HG03565 (cell line): ENCODE measurements around the gene MTF1.
"Not testable (repeated sequence)": the region's sequence is repeated elsewhere in the genome, so short reads cannot be mapped to it uniquely, and the experiment has no call there.

Experiments used
- ATAC-seq: cut with Tn5 transposase; IDR thresholded peaks from one replicate; pipeline ENCODE4 v1.9.1; 2021; ENCODE audit warnings: mild to moderate bottlenecking, moderate library complexity; ENCODE audit not compliant: unreplicated experiment

The MTF1 gene

DNA sequence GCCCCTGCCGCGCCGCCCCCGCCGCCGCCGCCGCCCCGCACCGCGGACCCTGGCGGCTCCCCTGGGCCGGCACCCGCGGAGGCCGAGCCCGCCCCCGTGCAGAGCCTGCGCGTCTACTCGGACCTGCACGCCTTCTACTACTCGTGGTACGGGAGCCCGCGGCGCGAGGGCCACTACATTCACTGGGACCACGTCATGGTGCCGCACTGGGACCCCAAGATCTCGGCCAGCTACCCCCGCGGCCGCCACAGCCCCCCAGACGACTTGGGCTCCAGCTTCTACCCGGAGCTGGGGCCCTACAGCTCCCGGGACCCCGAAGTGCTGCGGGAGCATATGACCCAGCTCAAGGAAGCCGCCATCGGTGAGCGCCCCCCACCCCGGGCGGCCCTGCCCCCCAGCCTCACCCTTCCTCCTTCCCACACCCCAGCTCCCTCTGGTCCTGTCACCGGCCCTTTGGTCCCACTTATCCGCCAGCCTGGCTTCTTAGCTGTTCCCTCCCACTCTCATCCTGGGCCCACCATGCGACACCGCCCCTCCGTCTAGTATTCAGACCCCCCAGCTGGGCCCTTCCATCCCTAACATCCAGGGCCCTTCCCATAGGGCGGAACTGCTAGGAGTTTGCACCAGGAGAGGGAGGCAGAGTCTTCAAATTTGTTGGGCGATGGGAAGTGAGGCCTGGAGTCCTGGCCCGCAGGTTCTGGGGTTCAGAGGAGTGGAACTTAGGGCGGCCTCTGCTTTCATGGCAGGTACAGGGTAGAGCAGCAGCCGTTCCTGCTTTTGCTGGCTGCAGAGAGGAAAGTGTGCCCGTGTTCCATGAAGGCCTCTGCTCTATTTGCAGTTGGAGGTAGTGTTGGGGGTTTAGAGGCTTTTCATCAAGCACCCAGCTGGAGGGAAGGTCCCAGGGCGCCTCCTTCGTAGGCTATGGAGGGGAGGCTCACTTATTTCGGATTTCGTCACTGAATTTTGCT, 64.7 kb downstream of the MTF1 start:
- no peak for ATAC-seq

DNA sequence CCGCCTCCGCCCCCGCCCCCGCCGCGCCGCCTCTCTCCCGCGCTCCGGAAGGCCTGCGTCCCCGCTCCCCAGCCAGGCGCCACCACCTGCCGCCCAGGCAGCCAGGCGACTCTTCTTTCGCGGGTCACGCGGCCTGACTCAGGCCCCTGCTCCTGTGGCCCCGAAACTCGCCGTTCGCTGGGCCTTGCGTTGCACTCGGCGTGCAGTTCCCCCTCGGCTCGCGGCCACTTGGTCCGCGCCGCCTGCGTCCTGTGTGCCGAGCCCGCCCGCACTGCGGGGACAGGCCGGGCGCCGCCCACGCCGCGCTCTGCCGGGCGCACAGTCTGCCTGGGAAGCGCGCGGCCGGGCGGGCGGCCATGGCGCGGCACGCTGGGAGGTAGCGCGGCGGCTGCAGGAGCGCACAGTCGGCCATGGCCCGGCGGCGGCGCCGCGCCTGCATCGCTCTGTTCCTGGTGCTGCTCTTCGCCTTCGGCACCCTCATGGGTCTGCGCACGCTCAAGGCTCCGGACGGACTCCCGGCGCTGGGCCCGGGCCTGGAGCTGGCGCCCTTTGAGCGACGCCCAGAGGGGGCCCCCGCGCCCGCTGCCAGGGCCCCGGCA, 65.5 kb downstream of the MTF1 start, which contains the start of gene MANEAL:
Gene MANEAL (plus strand): TSS at position 75 of the 599 bp plus-strand sequence. CDS start 336 bp downstream, at position 411.
- ATAC-seq = no peak

DNA sequence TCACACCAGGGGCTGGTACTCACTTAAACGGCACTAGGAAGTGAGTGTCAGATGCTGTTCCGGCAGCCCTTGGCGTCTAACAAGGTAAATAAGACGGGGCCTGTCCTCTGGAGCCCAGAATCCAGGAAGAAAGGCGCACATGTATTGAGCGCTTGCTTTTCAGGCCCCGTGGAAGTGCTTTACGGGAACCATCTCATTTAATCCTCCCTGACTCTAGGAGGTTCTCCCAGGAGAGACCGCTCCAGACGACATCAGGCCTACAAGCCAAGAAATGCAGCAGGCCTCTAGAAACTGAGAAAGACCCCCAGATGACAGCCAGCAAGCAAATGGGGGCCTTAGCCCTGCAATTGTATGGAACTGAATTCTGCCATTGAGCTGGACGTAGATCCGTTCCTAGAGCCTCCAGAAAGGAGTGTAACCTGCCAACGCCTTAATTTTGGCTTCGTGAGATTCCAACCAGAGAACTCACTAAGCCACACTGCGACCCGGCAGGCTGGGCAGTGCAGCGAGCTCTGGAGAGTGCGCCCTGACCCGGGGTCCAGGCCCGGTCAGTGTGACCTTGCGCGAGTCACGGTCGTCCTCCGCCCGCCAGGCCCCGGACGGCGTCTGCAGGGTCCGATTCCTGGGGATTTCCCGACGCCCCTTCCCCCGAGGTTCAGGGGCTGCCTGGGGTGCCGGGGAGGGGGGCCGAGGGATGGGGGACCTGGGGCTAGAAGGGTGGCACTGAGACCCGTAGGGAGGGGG, 66.3 kb downstream of the MTF1 start:
- ATAC-seq = no peak

DNA sequence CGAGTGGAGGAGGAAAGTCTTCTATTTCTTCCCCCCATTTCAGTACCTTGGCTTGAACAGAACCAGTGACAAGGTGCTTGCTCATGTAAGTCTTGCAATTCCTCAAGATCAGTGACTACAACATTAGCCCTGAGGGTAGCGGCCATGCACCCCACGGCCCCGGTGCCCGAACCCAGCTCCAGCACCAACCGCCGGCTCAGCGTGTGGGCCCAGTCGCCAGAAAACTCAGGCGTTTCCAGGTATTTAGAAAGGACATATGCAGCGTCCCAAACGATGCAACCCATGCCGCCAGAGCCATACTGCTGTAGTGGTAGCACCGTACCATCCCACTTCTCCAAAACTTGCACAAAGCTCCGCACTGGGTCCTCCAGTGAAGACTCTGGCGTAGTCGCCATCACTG, 76.9 kb downstream of the MTF1 start:
- ATAC-seq = no peak

DNA sequence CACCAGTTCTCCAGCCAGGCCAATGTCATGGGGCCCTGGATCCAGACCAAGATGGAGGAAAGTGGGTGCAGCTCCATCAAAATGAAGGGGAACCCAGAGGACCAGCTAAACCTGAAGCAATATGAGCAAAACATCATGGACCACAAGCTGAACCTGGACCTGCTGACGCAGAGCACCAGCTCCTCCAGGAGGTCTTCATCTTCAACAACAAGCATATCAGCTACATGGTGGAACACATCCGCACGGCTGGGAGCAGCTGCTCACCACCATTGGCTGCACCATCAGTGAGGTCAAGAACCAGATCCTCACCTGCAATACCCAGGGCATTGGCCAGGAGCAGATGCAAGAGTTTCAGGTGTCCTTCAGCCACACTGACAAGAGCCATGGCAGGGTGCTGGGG, 80.7 kb downstream of the MTF1 start:
- ATAC-seq = no peak

DNA sequence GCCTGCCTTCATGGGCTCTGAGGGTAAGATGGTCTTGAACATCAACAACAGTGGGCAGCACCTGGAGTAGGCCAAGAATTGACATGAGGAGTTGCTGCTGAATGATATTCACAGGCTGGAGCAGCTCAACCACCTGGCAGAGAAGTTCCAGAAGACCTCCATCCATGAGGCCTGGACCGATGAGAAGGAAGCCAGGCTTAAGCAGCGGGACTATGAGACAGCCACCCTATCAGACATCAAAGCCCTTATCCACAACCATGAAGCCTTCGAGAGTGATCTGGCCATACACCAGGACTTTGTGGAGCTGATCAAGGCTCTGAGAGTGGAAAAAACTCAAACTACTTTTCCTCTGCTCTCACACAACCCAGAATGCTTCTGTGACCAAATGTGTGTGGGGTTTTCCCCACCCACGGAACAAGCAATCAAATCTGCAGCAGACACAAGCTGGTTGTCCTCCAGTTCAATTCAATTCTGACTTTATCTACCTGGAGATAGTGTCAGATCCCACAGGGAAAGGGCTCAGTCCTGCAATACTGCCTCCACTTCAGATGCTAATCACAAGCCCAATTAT, 82.4 kb downstream of the MTF1 start:
- ATAC-seq = no peak

DNA sequence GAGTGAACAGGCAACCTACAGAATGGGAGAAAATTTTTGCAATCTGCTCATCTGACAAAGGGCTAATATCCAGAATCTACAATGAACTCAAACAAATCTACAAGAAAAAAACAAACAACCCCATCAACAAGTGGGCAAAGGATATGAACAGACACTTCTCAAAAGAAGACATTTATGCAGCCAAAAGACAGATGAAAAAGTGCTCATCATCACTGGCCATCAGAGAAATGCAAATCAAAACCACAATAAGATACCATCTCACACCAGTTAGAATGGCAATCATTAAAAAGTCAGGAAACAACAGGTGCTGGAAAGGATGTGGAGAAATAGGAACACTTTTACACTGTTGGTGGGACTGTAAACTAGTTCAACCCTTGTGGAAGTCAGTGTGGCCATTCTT, 88.0 kb downstream of the MTF1 start:
- not testable (repeated sequence) for ATAC-seq

DNA sequence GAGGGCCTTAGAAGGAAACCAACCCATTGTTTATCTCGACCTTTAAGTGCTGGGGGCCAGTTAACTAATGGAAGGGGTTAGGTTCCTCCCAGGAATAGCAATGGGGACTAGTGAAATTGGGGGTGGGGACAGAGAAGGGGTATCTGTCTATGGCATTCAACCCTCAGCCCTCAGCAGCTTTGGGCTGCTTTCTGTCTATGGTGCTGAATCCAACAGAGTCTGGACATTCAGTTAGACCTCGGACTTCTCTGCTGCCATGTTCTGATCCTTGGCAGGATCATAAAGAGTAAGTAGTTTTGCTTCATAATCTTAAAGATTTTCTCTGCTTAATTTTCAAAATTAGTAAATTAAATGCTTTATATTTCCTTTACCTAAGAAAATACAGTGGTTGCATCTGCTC, 91.9 kb downstream of the MTF1 start:
- ATAC-seq = no peak

DNA sequence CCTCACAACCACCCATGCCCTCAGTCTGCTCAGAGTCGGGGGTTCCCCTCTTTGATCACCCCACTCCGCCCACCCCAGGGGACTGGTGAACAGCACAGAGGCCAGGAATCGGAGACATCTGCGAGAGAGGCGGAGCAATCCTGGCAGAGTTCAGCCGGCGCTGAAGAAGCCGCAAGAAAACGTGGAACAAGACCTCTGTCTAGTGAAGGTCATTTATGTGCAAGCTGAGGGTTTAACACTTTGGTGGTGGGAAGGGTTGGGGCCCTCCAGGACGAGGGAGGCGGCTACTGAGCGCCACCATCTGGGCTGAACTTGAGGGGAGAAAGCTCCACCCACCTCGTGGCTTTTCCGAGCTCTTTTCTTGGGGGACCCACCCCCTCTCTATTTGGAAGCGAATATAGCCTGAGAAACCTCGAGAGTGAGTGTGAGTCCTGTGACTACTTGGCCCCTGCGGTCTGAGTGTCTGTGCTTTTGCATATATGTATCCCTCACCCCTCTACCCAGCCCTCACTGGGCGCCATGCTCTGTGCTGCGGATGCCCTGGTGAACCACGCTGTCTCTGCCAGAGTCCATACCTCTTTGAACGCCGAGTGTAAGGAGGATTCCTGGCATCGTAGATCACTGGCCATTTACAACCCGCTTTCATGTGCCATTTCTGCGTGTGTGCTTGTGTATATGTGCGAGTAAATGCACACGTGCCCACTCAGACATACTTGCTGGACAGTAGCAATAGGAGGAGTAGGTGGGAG, 93.3 kb downstream of the MTF1 start:
- ATAC-seq = no peak

DNA sequence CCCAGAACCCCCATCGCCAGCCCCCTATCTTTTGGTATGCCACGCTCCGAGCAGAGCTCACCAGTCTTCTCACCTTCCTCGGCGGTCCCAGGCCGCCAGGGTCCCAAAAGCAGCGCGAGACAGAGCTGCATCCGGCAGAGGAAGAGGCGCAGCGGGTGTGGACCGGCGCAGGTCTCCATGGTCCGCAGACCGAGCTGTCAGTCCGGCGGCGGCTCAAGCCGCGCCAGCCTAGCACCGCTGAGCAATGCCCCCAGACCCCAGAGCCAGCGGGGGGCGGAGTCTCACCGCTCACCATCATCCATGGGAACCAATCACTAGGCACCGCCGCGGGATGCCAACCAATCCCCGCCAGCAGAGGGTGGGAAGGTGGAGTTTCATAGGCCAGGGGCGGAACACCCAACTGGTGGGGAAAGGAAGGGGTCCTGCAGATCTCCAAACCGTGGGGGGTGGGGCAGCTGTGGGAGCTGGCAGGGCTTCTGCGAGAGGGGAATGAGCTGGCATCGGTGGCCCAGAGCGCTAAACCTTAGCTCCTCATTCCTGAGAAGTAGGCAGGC, 94.4 kb downstream of the MTF1 start, which contains the start of gene EPHA10:
Gene EPHA10 (minus strand): TSS at position 233 of the 554 bp plus-strand sequence. CDS start 54 bp downstream, at position 179.
- no peak for ATAC-seq

DNA sequence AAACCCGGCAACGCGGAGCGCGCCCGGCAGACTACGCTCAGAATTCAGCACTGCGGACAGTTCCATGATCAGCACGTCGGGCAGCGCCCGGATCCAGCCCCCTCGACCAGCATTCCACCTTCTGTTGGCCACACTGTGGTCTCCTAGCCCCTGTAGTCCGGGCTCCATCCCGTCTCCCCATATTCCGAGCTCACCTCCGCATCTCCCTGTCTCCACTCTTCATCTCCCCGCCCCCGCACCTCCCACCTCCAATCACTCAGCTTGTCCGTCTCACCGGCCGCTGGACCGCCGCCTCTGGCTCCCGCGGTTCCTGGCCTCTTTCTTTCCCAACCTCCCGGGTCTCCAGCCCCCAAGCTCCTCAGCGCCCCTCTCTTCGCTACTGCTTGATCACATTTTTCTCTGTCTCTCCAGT, 95.0 kb downstream of the MTF1 start:
- ATAC-seq = no peak

DNA sequence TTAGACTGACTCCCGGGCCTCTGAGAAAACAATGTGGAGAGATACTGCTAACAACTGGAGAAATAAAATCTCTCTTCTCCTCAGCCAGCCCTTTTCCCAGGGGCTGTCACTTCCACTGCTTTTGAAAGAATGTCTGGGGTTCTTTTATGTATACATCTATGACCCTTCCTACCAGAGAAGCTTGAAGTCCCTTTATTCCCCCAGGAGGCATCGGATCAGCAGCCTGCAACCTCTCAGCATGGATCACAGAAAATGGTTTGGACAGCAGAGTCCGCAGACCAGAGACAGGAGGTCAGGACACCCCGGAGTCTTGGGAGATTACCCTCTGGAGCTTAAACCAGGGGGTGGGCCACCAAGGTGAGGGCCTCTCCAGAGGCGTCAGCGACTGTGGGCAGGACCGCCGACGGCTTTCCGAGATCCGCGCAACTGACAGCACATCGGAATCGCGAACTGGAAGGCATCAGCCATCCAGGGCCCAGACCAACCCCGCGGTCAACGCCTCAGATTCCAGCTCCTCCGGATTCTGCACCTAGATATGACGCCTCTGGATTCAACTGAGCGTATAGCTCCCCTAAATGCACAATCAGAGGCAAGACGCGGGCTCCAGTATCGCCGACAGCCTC, 95.5 kb downstream of the MTF1 start:
- no peak for ATAC-seq

DNA sequence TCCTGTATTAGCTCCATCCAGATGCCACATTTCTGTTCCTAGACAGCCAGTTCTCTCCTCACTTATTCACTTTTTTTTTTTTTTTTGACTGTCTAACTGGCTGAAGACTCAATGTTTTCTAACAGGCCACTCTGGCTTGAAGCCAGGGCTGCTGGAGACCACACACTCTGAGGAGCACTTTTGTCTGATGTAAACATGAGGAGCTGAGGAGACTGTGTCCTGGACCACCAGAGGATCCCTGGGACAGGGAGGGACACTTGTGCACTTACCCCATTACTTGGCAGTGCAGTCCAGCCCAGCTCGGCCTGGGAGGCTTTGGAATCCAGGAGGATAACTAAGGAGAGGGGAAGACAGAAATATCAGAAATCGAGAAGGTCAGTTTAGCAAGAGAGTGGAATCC, 96.9 kb downstream of the MTF1 start:
- no peak for ATAC-seq

DNA sequence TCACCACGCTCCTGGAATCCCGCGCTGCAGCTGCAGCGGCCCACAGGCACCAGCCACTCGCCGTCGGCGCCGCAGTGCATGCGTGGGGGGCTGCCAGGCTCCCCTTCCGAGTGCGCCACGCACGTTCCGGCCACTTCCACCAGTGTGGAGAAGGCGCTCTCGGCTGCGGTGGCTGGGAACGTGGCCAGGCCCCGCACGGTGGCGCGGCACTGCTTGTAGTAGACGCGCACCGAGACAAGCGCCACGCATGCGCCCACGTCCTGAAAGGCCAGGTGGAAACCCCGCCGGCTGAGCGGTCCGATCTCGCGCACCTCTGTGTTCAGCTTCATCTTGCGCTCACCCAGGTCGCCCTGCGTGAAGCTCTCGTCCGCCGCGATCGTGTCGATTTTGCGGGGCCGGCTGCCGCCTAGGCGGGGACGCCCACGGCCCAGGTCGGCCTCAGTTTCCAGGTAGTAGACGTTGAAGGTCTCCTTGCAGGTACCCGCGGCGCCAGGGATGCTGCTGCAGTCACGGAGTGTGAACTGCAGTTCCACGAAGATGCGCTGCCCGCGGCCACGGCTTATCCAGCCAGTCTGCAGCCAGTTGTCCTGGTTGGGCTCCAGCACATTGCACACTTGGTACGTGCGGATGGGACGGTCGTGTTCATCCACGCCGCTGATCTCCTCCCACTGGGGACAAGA, 97.8 kb downstream of the MTF1 start:
- no peak for ATAC-seq
